GM18858 (cell line): ENCODE results near the gene EXOC4.
"Not testable (repeated sequence)": the region's sequence is repeated elsewhere in the genome, so short reads cannot be mapped to it uniquely, and the experiment has no call there.

Source experiments
- ATAC-seq: cut with Tn5 transposase; IDR thresholded peaks from one replicate; pipeline ENCODE4 v1.9.1; 2021; ENCODE audit not compliant: unreplicated experiment

The EXOC4 gene

GRCh38 chr7:134056816-134057215 is 803.9 kb downstream of the EXOC4 start:
- no peak for ATAC-seq

DNA sequence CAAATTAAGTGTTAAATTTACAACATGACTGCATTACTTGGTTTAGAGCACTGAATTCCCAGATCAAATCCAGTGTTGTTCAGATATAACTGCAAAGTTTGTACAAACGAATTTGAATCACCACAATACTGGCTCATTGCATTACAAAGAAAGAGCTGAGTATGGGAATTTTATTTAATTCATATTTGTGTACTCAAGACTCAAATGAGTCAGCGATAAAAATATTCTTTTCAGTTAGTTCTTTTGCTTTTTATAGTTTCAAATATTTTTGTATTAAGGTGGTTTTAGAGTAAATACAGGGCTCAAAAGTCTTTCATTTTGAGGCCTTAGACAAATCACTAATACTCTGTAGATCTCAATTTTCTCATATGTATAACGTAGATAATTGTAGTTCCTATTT is 805.6 kb downstream of the EXOC4 start:
- ATAC-seq: no peak

DNA sequence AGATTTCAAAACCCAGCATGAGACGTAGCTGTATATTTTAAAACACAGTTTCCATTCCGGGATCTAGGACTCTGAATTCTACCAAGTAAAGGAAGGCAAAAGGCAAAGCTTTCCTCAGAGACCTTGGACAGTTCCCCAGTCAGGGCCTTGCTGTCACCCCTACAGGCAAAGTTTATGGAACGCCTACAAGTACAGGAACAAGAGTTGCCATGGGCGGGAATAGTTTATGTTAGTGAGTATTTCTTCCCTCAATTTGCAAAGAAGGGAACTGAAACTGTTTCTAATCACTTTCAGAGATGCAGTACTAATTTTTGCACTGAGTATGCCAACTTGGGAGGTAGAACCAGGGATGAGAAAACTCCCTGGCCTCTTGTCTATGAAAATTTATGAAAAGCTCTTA is 806.1 kb downstream of the EXOC4 start:
- ATAC-seq: no peak

GRCh38 chr7:134059921-134060320 is 807.0 kb downstream of the EXOC4 start:
- ATAC-seq: no peak

DNA sequence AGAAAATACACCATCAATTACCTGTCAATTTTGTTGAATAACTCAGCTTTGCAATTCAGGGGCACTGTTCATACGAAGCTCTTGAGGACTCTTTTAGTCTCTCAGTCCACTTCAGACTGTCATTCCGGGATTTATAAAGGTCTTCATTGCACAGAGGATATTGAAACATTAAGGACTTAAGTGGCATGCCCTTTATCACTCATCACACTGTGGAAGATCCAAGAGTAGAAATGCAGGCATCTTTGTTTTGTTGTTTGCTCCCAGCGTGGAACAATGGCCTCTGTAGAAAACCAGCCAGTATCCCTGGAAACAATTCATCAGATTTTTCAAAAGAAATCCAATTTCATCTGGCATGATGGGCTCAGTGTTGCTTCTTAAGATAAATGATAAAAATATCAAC is 808.0 kb downstream of the EXOC4 start:
- ATAC-seq: no peak

GRCh38 chr7:134062460-134062859 is 809.6 kb downstream of the EXOC4 start:
- ATAC-seq: no peak

GRCh38 chr7:134065415-134065814 is 812.5 kb downstream of the EXOC4 start:
- ATAC-seq: no peak

DNA sequence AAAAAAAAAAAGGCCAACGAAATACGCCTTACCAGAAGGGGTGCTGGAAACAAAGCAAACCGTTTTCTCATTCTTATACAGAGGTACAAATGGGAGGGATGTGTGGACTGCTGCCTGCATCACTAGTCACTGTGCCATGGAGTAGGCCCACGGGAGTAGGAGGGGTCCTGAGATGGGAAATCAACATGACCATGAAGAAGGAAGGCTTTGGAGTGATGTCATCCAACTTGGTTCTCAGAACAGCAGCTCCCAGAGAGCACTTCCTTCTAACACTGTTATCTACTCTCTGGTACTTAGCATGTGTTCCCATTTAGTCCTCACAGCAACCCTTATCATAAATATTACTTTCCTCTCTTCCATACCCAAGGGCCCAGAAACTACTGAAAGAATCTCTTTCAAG is 814.3 kb downstream of the EXOC4 start:
- no peak for ATAC-seq

DNA sequence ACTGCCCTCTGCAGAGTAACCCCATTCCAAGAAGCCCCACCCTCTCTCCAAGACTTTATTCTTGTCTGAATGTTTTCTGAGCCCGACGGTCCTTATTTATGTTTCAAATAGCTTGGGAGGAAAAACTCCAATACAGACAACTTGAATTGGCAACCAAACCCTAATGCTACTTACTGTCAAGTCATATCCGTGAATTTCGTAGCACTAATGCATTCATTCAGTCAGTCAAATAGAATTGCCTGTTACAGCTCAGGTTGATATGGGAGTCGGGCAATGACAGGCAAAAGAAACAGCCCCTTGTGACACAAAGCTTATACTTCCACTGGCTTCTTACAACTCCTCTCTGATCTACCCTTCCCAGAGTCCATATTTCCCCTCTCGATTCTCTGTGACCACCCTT is 815.8 kb downstream of the EXOC4 start:
- no peak for ATAC-seq

DNA sequence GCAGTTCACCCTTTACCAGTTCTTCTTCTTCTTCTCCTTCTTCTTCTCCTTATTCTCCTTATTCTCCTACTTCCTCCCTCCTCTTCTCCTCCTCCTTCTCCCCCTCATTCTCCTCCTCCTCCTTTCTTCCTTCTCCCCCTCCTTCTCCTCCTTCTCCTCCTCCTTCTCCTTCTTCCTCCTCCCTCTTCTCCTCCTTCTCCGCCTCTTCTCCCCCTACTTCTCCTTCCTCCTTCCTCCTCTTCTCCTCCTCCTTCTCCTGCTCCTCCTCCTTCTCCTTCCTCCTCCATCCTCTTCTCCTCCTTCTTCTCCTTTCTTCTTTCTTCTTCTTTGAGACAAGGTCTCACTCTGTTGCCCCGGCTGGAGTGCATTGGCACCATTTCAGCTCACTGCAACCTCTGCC is 816.3 kb downstream of the EXOC4 start:
- ATAC-seq: no peak

- ATAC-seq: no peak
Observed at GRCh38 chr7:134070673-134071072, 817.8 kb downstream of the EXOC4 start.

DNA sequence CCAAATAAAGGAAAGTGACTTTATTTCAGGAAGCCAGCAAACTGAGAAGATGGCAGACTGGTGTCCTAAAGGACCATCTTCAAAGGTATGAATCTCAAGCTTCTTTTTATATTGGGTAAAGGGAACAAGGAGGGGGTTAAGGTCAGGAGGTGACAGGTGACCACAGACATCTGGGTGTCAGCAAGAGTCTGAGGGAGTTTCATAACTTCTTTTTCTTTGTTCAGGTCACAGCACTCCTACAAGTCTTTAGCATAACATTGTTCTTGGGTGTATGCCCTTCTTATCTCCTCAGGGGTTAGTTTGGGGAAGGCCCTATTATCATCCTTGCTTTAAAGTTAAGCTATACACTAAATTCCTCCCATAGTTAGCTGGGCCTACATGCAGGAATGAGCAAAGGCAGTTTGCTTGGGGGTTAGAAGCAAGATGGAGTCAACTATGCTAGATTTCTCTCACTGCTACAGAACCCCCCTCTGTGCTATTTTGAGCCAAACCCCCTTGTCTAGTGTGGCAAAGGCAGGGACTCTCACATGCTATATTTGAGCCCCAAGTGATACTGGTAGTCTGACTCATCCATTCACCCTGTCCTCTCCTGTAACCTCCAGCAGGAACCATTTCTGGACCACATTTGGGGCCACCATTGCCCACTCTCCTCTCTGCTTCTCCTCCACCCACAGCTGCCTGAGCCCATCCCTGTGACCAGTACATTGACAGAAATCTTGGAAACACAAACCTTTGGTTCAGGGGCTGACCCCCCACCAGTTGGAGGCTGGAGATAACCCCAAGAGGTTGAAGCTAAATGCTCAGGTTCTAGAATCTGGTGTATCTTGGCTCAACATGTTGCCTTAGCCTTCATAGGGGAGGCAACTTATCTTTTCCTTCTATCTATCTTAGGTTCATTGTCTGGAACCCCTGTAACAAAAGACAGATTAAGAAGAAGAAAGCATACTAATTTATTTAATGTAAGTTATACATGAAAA is 818.8 kb downstream of the EXOC4 start:
- ATAC-seq: peak; percentile 86

DNA sequence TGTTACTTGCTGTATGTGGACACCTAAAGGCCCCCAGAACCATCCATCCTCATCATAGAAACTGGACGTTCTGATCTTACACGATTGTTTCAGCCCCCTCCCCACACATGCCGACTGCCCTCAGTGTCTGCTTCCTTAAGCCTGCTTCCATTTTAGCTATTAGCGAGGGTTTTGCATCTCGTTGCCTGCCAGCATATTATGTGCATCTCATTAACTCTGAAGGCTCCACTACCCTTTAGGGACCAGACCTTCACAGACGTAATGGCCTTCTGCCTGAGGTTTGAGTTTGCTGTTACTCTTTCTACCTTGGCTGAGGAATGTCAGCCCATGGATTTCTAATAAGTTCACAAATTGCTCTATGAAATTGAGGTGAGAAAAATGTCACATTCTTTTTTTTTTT is 820.4 kb downstream of the EXOC4 start:
- no peak for ATAC-seq

DNA sequence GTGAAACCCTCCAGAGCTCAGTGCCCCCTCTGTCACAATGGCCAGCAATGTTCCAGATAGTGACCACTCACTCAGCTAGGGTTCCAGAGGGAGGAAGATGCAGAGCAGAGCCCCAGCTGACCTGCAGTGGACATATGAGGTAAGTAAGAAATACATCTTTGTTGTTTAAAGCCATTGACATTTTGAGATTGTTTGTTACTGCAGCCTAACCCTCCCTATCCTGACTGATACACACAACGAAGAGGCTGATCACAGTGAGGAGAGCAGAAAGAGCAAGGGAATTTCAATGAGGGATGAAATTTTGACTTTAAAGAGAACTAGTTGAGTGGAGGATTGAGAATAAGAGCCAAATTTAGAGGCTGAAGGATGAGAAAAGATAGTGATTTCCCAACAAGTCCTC is 822.9 kb downstream of the EXOC4 start:
- ATAC-seq: no peak

GRCh38 chr7:134077560-134077959 is 824.7 kb downstream of the EXOC4 start:
- not testable (repeated sequence) for ATAC-seq

DNA sequence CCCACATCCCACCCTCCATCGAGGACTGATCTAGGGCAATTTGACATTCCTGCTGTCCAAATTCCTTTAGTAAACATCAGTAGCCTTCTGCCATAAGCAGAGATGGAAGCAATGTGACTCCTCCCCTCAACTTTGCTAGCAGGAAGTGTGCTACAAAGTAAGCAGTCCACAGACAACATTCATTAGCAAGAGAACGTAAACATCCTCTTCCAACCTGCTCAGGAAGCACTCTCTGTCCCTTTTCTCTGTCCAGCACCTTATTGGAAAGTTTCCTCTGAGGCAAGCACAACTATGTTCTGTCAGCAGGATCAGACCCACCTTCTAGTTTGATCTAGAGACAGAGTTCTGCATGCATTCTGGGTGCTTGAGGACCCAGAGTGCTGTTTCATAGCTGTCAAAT is 826.1 kb downstream of the EXOC4 start:
- ATAC-seq: no peak

- ATAC-seq: no peak
Observed at GRCh38 chr7:134081695-134082094, 828.8 kb downstream of the EXOC4 start.

- ATAC-seq: no peak
Observed at GRCh38 chr7:134083766-134084487, 831.0 kb downstream of the EXOC4 start.

- peak; percentile 77 for ATAC-seq
Observed at GRCh38 chr7:134084488-134085144, 831.7 kb downstream of the EXOC4 start.

DNA sequence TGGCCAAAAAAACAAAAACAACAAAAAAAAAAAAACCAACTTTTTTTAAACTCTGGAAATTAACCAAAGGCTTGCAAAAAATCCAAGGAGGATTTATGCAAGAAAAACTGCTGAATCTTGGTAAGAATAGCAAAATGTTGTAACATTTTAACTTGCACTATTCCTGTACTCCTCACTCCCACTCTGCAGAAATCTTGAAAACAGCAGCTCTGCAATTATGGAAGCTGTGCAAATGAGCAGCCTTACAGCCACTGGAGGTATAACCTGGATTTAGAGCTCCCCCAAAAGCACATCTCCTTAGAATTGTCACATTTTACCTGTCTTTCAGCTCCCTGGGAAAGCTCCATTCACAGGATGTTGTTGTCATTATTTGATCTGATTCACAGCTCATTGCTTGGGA is 832.4 kb downstream of the EXOC4 start:
- no peak for ATAC-seq

DNA sequence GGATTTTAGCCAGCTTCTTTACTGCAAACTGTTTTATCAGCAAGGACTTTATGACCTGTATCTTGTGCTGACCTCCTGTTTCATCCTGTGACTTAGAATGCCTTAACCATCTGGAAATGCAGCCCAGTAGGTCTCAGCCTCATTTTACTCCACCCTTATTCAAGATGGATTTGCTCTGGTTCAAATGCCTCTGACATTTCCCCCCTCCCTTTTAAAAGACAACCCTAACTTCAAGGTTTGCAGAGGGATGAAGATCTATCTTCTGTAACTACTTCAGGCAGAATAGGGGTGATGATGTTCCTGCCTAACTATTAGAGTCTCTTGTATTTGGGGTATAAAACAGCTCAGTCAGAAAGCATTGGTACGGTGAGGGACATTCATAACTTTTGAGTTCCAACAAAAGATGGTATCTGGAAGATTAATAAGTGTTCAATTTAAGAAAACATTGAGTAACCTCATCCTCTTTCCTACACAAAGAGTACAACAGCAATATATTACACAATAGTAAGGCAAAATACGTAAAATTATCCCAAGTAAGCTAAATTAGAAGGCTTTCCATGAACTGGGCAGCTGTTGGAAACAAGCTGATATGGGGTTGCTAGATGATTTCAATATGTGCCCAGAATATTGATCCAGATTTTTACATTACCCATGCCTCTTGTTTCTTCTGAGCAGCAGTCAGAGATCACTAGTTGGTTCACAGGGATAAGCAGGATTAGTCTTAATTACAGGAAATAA is 834.3 kb downstream of the EXOC4 start:
- no peak for ATAC-seq
